IPS DF 19.7 (cell line): Measurements from ENCODE around the gene ZNF674.
"Not testable (repeated sequence)": the region's sequence is repeated elsewhere in the genome, so short reads cannot be mapped to it uniquely, and the experiment has no call there.

Experiments
- DNase-seq: peaks from one replicate; pipeline ENCODE4 v3.0.0-alpha.2; 2013; ENCODE audit warnings: low read depth, low spot score

Gene ZNF674

GRCh38 chrX:46465203-46465602 is 80.0 kb downstream of the ZNF674 start:
- DNase-seq, result no peak

GRCh38 chrX:46463682-46464081 is 81.5 kb downstream of the ZNF674 start:
- no peak for DNase-seq

GRCh38 chrX:46461660-46462191 is 83.5 kb downstream of the ZNF674 start:
- DNase-seq, result no peak

- DNase-seq, result not testable (repeated sequence)
Observed at GRCh38 chrX:46460801-46461659, 84.2 kb downstream of the ZNF674 start.

GRCh38 chrX:46459603-46460002 is 85.6 kb downstream of the ZNF674 start:
- DNase-seq, result no peak

- no peak for DNase-seq
Observed at GRCh38 chrX:46456125-46456922, 88.9 kb downstream of the ZNF674 start.
